ENCODE results near the gene CPZ.
A peak's percentile ranks its signal among the peaks of the same experiment; 100 is the strongest.

CPZ gene

GRCh38 chr4:8607603-8608481 is 15.3 kb downstream of the CPZ start:
- H3K9ac ChIP-seq: no peak overlapping the region
- no peak overlapping the region for H3K27ac ChIP-seq
- H3K27me3 ChIP-seq (ENCODE audit: control insufficient read depth, insufficient read depth, low read length): peaks cover 2% of the 10 kb centered on the region
- H3K4me1 ChIP-seq: no peaks in the 10 kb centered on the region
- H3K4me2 ChIP-seq (ENCODE audit: low read length): no peak overlapping the region
- no peak overlapping the region for H2AFZ ChIP-seq
- no peaks in the 10 kb centered on the region for H3K9me3 ChIP-seq (ENCODE audit: control insufficient read depth, low read length)
- peak; percentile 83 for TF ChIP-seq CTCF (IDR thresholded peaks at IDR 0.05)
- H3K36me3 ChIP-seq (ENCODE audit: control insufficient read depth, insufficient read depth, low read length): no peaks in the 10 kb centered on the region
- H3K4me3 ChIP-seq (ENCODE audit: low read depth, low read length): no peak overlapping the region
- H3K79me2 ChIP-seq: no peaks in the 10 kb centered on the region

GRCh38 chr4:8608714-8609391 is 16.3 kb downstream of the CPZ start:
- Histone ChIP-seq H3K4me1 (no peaks in the 10 kb centered on the region), H3K4me2 (ENCODE audit: low read length) (no peak overlapping the region), H3K27ac (no peak overlapping the region), H3K79me2 (no peaks in the 10 kb centered on the region), H2AFZ (no peak overlapping the region), H3K27me3 (ENCODE audit: control insufficient read depth, insufficient read depth, low read length) (peaks cover 2% of the 10 kb centered on the region), H3K4me3 (ENCODE audit: low read depth, low read length) (no peak overlapping the region), H3K9ac (no peak overlapping the region), H3K9me3 (ENCODE audit: control insufficient read depth, low read length) (no peaks in the 10 kb centered on the region), H3K36me3 (ENCODE audit: control insufficient read depth, insufficient read depth, low read length) (no peaks in the 10 kb centered on the region)
- TF ChIP-seq CTCF (IDR thresholded peaks at IDR 0.05): no peak

GRCh38 chr4:8609406-8609805 is 16.8 kb downstream of the CPZ start:
- no peak overlapping the region for H3K9ac ChIP-seq
- no peak for TF ChIP-seq CTCF (IDR thresholded peaks at IDR 0.05)
- H3K36me3 ChIP-seq (ENCODE audit: control insufficient read depth, insufficient read depth, low read length): no peaks in the 10 kb centered on the region
- no peaks in the 10 kb centered on the region for H3K79me2 ChIP-seq
- no peaks in the 10 kb centered on the region for H3K4me1 ChIP-seq
- H3K27ac ChIP-seq: no peak overlapping the region
- no peak overlapping the region for H3K4me3 ChIP-seq (ENCODE audit: low read depth, low read length)
- no peak overlapping the region for H3K4me2 ChIP-seq (ENCODE audit: low read length)
- peaks cover 2% of the 10 kb centered on the region for H3K27me3 ChIP-seq (ENCODE audit: control insufficient read depth, insufficient read depth, low read length)
- no peak overlapping the region for H2AFZ ChIP-seq
- H3K9me3 ChIP-seq (ENCODE audit: control insufficient read depth, low read length): no peaks in the 10 kb centered on the region

- no peak overlapping the region for H2AFZ ChIP-seq
- H3K4me2 ChIP-seq (ENCODE audit: low read length): no peak overlapping the region
- H3K27ac ChIP-seq: no peak overlapping the region
- no peaks in the 10 kb centered on the region for H3K79me2 ChIP-seq
- H3K9ac ChIP-seq: no peak overlapping the region
- H3K36me3 ChIP-seq (ENCODE audit: control insufficient read depth, insufficient read depth, low read length): no peaks in the 10 kb centered on the region
- H3K4me3 ChIP-seq (ENCODE audit: low read depth, low read length): no peak overlapping the region
- peaks cover 2% of the 10 kb centered on the region for H3K27me3 ChIP-seq (ENCODE audit: control insufficient read depth, insufficient read depth, low read length)
- TF ChIP-seq CTCF (IDR thresholded peaks at IDR 0.05): no peak
- no peaks in the 10 kb centered on the region for H3K9me3 ChIP-seq (ENCODE audit: control insufficient read depth, low read length)
- H3K4me1 ChIP-seq: no peaks in the 10 kb centered on the region
Observed at GRCh38 chr4:8609824-8610350, 17.3 kb downstream of the CPZ start.
